Fibroblast of skin of left biceps (primary cell): ENCODE data around the gene LUZP2.
A peak's percentile ranks its signal among the peaks of the same experiment; 100 is the strongest.
"Not testable (repeated sequence)": the region's sequence is repeated elsewhere in the genome, so short reads cannot be mapped to it uniquely, and the experiment has no call there.

Experiments
- DNase-seq, 2 experiments: peaks; one replicate each; pipeline ENCODE4 v3.0.0-alpha.2; 2013; ENCODE audit warnings: low read depth in 2 of 2

Gene LUZP2

DNA sequence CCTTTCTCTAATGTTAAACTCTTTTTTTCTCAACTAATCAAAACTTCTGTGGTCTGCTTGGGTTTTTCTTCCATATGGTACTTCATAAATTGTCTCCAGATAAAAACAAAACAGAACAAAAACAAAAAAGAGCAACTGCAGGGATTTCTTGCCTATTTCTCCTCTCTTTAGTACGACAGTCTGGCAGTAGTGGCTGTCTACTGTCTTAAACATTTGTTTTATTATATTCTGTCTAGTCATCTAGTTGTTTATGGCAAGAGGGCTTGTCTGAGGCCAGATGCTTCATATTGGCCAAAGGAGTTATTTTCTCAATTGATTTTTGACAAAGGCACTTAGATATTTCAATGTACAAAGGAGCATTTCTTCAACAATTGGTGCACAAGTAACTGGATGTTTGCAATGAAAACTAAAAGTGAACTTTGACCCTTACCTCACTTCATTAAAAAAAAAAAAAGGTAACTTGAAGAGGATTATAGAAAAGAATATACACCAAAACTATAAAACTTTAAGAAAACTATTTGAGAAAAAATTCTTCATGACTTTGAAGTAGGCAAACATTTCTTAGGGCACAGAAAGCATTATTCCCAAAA is 404.2 kb downstream of the LUZP2 start:
- no peak for DNase-seq

DNA sequence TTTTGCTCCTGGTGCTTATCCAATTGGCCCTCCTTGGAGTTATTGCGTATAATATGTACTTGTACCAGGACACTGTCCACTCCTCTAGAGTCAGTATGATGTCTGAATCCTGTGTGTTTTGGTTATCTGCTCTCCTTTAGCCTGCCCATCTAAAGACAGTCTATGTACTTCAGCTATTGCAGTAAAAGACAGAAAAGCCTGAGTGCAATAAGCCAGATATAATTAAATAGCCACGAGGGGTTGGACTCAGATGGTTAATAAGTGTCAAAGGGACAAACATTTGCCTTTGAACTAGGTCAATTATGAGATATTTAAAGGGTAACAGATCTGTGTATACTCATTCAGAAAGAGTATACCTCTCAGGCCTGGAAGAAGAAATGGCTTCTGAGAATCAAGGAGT is 406.7 kb downstream of the LUZP2 start:
- no peak for DNase-seq

DNA sequence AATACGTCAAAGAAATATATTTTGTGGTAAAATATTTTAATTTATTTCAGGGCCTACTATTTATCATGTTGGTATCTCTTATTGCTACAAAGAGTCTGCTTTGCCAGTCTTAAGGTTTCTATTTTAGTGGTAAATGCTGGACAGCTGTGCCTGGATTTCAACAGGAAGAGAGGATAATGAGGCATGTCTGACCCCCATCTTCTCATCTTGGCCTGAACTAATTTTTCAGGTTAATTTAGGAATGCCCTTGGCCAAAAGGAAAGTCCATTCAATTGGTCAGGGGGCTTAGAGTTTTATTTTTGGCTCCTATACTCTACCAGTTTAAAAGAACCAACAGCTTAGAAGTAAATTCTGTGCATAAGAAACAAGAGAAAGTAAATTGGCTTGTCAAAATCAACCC is 428.2 kb downstream of the LUZP2 start:
- DNase-seq, result no peak

GRCh38 chr11:24932110-24933000 is 435.5 kb downstream of the LUZP2 start:
- DNase-seq, result no peak

DNA sequence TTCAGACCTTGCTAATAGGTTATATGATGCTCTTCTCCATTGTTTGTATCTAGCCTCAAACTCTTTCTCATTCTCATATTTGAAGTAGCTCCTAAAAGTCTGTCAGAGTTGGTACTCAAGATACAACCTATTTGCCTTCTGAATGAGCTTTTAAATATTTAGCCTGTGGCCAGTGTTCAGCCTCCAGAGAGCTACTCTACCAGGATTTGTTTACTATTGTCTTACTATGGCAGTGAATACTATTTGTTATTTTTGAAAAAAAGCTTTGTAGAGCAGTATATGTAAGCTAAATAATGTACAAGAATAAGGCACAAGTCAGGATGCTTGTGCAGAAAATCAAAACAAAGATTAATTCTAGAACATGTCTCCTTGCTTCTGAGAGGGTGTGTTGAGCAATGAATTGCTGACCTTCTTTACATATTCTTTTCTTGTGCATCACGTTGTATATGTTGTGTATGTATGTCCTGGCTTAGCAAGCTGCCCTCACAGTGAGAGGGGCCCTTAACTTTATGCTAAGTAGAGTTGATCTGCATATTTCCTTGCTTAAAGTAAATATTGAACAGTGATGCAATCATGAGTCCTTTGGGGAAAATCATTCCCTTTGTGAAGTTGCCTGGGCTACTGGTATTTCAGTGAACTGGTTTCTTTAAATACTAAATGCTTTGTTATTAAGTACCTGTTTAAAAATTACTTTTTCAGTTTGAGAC is 438.0 kb downstream of the LUZP2 start:
- no peak for DNase-seq

DNA sequence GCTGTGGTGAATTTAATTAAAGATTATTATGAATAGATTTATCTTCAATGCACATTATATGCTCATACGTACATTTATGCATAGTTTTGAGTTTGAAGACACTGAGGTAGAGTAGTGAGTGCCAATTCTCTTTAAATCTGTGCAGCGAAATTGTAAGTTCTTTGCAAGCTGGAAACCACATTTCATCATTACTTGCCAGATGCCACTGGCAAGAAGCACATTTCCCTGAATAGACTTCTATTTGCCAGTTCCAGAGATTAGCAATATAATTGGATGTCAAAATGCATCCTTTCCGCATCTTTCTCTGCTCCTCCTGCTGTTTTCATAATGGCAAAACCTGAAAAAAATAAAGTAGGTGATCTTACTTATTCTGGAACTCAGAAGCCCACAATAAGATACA is 448.0 kb downstream of the LUZP2 start:
- DNase-seq, result no peak

GRCh38 chr11:24949406-24949805 is 452.6 kb downstream of the LUZP2 start:
- no peak for DNase-seq

GRCh38 chr11:24963852-24964251 is 467.0 kb downstream of the LUZP2 start:
- DNase-seq, result no peak

DNA sequence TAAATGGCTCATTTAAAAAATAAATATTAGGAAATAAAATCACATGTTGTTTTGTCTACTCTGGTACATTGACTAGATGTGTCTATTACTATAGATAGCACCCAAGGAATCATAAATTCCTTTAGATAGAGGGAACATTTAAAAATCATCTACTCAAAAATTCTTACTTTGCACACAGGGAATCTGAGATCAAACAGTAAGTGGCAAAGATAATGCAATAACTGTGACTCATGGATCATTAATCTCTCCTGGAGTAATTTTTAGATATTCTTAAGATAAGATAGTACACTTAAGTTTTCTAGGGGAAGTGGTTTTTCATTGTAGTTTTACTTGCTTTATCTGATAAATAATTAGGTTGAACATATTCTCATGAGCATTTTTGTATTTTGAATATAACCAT is 468.9 kb downstream of the LUZP2 start:
- no peak for DNase-seq

- DNase-seq, result not testable (repeated sequence)
Observed at GRCh38 chr11:24993903-24994302, 497.1 kb downstream of the LUZP2 start.

DNA sequence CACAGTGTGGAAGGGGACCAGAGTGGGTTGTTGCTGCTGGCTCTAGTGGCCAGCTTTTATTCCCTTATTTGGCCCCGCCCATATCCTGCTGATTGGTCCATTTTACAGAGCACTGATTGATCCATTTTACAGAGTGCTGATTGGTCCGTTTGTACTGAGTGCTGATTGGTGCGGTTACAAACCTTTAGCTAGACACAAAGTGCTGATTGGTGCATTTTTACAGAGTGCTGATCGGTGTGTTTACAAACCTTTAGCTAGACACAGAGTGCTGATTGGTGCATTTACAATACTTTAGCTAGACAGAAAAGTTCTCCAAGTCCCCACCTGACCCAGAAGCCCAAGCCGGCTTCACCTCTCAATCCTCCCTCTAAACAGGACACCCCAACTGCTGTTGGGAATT is 503.1 kb downstream of the LUZP2 start:
- not testable (repeated sequence) for DNase-seq

- DNase-seq, result no peak
Observed at GRCh38 chr11:25037431-25037830, 540.6 kb downstream of the LUZP2 start.

GRCh38 chr11:25038131-25038530 is 541.3 kb downstream of the LUZP2 start:
- DNase-seq, result no peak

- DNase-seq, result no peak
Observed at GRCh38 chr11:25039165-25039564, 542.3 kb downstream of the LUZP2 start.

- no peak for DNase-seq
Observed at GRCh38 chr11:25048632-25049031, 551.8 kb downstream of the LUZP2 start.

- no peak for DNase-seq
Observed at GRCh38 chr11:25052844-25053243, 556.0 kb downstream of the LUZP2 start.

DNA sequence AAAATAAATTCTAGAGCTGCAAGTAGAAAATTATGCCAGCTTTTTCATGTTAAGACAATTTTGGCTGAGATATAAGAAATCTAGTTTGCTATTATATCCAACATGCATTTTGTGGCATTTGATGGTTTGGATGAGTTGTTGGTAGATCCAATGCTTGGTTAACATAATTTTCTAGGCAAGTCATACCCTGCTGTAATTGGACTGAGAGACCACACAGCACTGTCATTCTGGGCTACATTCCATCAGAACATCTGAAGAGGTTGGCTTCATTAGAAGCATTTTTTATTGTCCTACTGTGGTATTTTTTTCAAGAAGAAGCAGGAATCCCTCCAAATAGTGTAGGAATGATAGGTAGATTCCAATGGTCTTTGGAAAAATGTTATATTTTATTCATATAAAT is 561.0 kb downstream of the LUZP2 start:
- DNase-seq, result no peak

- DNase-seq, result peak in 1 of 2 experiments; percentile 1
Observed at GRCh38 chr11:25065746-25066145, 568.9 kb downstream of the LUZP2 start.

DNA sequence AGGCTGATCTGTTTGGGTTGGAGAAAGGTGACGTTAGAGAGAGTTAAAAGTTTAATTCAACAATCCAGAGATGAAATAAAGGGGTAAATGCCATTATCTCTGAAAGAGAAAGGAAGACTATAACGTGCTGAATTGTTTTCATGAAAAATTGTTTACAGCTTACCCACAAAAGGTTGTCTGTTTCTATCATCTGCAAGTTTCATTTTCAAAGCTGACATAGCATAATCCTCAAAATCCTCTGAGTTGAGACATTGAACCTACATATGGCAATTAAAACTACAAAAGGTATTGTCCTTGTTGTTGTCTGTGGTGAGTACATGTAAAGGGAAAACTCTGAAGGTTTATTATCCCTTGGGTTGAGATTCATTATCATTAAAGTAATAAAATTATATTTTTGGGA is 569.9 kb downstream of the LUZP2 start:
- DNase-seq, result no peak

GRCh38 chr11:25068451-25068850 is 571.6 kb downstream of the LUZP2 start:
- no peak for DNase-seq

DNA sequence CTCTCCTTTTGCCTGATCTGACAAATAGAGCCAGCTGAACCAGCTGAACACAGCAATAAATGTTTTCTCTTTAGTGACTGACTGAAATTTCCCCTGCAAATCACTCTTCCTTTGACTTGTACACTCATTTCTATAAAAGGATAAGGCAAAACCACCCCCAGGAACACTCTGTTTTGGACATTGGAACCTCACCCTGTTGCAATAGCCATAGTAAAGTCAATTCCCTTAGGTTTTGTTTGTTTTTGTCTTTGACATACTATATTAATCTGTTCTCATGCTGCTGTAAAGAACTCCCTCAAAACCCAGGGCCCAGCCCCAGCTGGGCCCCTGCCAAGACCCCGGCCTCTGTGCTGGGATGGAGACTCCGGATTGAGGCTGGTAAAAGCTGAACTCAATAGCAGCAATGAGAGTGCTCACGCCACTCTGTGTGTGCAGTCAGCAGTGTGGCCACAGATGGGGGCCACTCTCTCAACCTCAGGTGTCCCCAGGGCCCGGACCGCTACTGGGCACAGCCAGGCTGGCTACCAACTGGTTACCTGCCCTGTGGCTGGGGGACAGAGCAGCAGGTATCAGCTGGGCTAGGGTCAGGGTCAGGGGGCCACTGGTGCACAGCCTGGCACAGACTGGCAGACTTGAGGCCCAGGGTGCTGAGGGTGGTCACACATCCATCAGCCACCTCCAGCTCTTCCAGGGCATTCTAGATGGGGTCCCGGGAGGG is 597.4 kb downstream of the LUZP2 start:
- DNase-seq, result no peak

DNA sequence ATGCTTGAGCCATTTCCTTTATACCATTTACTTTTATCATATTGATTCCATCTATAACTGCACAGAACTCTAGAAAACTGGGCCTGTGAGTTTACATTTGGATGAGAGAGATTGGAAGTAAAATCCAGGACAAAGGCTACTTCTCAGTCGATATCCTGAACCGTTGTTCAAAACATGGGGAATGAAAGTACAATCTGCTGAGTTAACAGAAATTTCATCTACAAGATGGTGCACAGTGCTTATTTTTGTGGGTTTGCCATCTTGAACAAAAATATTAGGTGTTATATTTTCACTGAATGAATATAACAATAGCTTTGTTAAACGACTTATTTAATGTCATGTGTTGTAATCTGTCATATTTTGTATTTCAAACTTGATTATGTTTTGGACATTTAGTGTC is 622.6 kb downstream of the LUZP2 start:
- DNase-seq, result no peak
